Activated B cell treated with CpG ODN at 0.5 μM for 24 hours (primary cell): ENCODE data around the gene CDK17. TPM values are rescaled to one million over a fixed set of nuclear protein-coding genes. Genes with fewer than 3 reads are reported as not detected.
"Not testable (repeated sequence)": the region's sequence is repeated elsewhere in the genome, so short reads cannot be mapped to it uniquely, and the experiment has no call there.

Source experiments
- ATAC-seq: fragments of 200-7000 bp; cut with Tn5 transposase; one replicate; pipeline ENCODE4 v1.10.0; 2021; ENCODE audit warnings: low read depth, mild to moderate bottlenecking, moderate library complexity
- CTCF ChIA-PET: fragments of 350-600 bp; sonication (Branson Sonifier 250); formaldehyde crosslinking; loops from one replicate; lab custom pipeline; 2021; ENCODE audit warnings: antibody characterized with exemption; lab: Charles Lee
- POLR2A ChIA-PET: fragments of 350-600 bp; sonication (Branson Sonifier 250); formaldehyde crosslinking; loops from one replicate; lab custom pipeline; 2021; ENCODE audit warnings: antibody characterized with exemption; lab: Charles Lee
- DNase-seq: peaks from one replicate; pipeline ENCODE4 v3.0.0; 2022
- H3K27ac Mint-ChIP-seq: one replicate; pipeline ENCODE4 v1.8.0; 2020; ENCODE audit warnings: mixed read lengths
- H3K27me3 Mint-ChIP-seq: one replicate; pipeline ENCODE4 v1.8.0; 2021; ENCODE audit warnings: mixed read lengths
- H3K36me3 Mint-ChIP-seq: one replicate; pipeline ENCODE4 v1.8.0; 2021; ENCODE audit warnings: low read depth, mixed read lengths
- H3K4me1 Mint-ChIP-seq: one replicate; pipeline ENCODE4 v1.8.0; 2021; ENCODE audit warnings: mixed read lengths
- H3K4me3 Mint-ChIP-seq: one replicate; pipeline ENCODE4 v1.8.0; 2020; ENCODE audit warnings: mild to moderate bottlenecking, mixed read lengths
- H3K9me3 Mint-ChIP-seq: one replicate; pipeline ENCODE4 v1.8.0; 2020; ENCODE audit warnings: mixed read lengths
- intact Hi-C: fragments of 100-400 bp; cut with micrococcal nuclease; formaldehyde crosslinking; loops from one replicate; pipeline ENCODE4 v1.15.1; 2024
- total RNA-seq: library from RNA; stranded (reverse); gene quantifications from 2 replicates; pipeline ENCODE4 v1.2.3, GENCODE V29; 2022
- TF ChIP-seq, protein P1 (sequence below): fragments of 200-600 bp; IDR thresholded peaks from one replicate; pipeline ENCODE4 v1.8.0; 2022; ENCODE audit warnings: antibody characterized with exemption, mild to moderate bottlenecking

CDK17 gene
- total RNA-seq, 1 donor from 2014 or later: 57.3 TPM

DNA sequence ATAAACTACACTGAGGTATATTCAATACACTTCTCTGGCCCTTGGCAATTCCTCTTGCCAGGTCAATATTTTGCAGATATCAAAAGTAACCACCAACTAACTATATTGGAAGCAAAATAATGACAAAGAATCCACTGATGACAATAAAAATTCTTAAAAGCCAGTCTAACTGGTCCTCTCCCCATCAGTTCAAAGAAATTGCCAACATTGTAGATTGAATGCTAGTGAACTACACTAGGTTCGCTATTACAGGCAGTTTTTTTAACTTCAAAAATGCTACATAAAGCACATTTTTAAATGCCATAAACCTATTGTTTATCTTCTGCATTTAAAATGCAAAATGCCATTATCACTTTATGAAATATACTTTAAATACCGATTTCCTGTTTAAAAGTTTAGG is 4.0 kb downstream of the CDK17 start:
- Mint-ChIP-seq H3K27me3 (no peaks in the 10 kb centered on the region), H3K27ac (no peak overlapping the region), H3K4me1 (peaks cover 45% of the 10 kb centered on the region), H3K9me3 (no peaks in the 10 kb centered on the region), H3K4me3 (no peak overlapping the region), H3K36me3 (peaks cover 9% of the 10 kb centered on the region)
- intact Hi-C loops: loop anchor here (5.0 kb wide), 2 partner anchors 69 to 104 kb away; no protein-coding TSS in a partner anchor
- DNase-seq (no peak), ATAC-seq (no peak)
- POLR2A ChIA-PET: no interaction called here
- CTCF ChIA-PET: no interaction called here
- TF ChIP-seq, protein P1, sequence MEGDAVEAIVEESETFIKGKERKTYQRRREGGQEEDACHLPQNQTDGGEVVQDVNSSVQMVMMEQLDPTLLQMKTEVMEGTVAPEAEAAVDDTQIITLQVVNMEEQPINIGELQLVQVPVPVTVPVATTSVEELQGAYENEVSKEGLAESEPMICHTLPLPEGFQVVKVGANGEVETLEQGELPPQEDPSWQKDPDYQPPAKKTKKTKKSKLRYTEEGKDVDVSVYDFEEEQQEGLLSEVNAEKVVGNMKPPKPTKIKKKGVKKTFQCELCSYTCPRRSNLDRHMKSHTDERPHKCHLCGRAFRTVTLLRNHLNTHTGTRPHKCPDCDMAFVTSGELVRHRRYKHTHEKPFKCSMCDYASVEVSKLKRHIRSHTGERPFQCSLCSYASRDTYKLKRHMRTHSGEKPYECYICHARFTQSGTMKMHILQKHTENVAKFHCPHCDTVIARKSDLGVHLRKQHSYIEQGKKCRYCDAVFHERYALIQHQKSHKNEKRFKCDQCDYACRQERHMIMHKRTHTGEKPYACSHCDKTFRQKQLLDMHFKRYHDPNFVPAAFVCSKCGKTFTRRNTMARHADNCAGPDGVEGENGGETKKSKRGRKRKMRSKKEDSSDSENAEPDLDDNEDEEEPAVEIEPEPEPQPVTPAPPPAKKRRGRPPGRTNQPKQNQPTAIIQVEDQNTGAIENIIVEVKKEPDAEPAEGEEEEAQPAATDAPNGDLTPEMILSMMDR: no peak

DNA sequence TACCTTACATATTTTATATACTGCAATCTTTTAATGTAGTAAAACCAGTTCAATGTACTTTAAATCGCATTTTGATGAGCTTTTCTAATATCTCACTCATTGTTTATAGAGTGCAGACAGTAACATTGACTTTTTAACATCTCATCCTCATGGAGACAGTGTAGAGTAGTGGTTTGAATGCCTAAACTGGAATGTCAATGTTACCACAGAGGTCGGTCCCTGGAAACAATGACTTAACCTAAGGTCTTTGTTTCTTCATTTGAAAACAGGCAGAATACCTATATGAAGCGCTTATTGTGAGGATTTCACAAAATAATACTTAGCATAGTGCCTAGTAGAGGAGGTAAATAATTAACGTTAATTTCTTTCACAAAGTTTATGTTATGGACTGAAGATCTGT is 5.0 kb downstream of the CDK17 start:
- ATAC-seq: no peak
- Mint-ChIP-seq H3K4me3 (no peak overlapping the region), H3K27me3 (no peaks in the 10 kb centered on the region), H3K9me3 (no peaks in the 10 kb centered on the region), H3K27ac (no peak overlapping the region), H3K4me1 (peaks cover 40% of the 10 kb centered on the region), H3K36me3 (peaks cover 9% of the 10 kb centered on the region)
- no peak for DNase-seq
- intact Hi-C loops: loop anchor here (5.0 kb wide), 2 partner anchors 68 to 103 kb away; no protein-coding TSS in a partner anchor
- ChIA-PET POLR2A (no interaction called here), CTCF (interaction anchor here (0.8 kb wide), 1 partner anchor 80 kb away, joined by 3 read pairs; no protein-coding TSS in a partner anchor)
- TF ChIP-seq, protein P1: no peak

DNA sequence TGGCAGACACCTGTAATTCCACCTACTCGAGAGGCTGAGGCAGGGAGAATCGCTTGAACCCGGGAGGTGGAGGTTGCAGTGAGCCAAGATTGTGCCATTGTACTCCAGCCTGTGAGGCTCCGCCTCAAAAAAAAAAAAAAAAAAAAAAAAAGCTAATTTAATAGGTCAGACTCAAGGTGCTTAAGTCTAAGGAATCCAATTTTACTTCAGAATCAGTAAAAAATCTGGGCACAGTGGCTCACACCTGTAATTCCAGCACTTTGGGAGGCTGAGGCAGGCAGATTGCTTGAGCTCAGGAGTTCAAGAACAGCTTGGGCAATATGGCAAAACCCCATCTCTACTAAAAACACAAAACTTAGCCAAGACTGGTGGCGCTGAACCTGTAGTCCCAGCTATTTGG is 7.0 kb downstream of the CDK17 start:
- DNase-seq, H3K36me3 Mint-ChIP-seq, H3K27ac Mint-ChIP-seq, CTCF ChIA-PET, intact Hi-C loops, H3K4me3 Mint-ChIP-seq, H3K9me3 Mint-ChIP-seq, ATAC-seq, H3K27me3 Mint-ChIP-seq: not testable (repeated sequence)
- H3K4me1 Mint-ChIP-seq: peaks cover 41% of the 10 kb centered on the region
- POLR2A ChIA-PET: interaction anchor here (0.6 kb wide), 1 partner anchor 13 kb away, joined by 3 read pairs; no protein-coding TSS in a partner anchor

DNA sequence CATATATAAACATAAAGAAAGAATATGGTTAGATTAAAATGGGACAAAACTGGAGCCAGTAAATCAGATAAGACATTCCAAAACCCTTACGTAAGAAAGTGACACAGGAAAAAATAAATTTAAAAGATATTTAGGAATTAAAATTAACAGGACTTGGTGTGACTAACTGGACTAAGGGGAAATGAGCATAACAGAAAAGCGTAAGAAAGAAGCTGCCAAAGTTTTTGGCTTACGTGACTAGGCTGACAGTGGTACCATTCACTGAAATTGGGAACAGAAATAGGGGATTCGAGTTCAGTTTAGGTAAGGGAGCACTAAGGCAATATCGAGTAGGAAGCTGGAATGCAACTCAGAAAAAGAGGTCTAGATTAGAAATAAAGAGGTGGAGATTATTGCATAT is 7.8 kb downstream of the CDK17 start:
- DNase-seq (no peak), ATAC-seq (no peak)
- peaks cover 5% of the 10 kb centered on the region for H3K36me3 Mint-ChIP-seq
- CTCF ChIA-PET: no interaction called here
- TF ChIP-seq, protein P1: no peak
- no peaks in the 10 kb centered on the region for H3K27me3 Mint-ChIP-seq
- H3K4me3 Mint-ChIP-seq: no peak overlapping the region
- POLR2A ChIA-PET: interaction anchor here (0.5 kb wide), 1 partner anchor 183 kb away, joined by 4 read pairs; no protein-coding TSS in a partner anchor
- H3K9me3 Mint-ChIP-seq: no peaks in the 10 kb centered on the region
- peaks cover 40% of the 10 kb centered on the region for H3K4me1 Mint-ChIP-seq
- no peak overlapping the region for H3K27ac Mint-ChIP-seq
- intact Hi-C loops: no loop called here

DNA sequence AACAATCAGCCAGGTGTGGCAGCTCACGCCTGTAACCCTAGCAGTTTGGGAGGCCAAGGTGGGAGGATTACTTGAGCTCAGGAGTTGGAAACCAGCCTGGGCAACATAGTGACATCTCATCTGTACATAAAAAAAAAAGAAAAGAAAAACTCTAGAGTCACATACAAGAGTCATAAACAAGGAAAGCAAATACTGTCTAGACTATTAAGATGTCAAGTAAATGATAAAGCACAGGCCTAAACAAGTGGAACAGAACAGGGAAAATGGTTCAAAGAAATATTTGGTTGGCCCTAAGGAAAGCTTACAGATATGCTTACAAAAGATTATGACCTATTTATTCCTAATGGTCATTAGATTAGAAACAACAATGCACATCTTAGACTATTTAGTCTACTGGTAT is 12.3 kb downstream of the CDK17 start:
- H3K27me3 Mint-ChIP-seq: no peaks in the 10 kb centered on the region
- intact Hi-C loops: no loop called here
- DNase-seq (no peak), ATAC-seq (no peak)
- H3K27ac Mint-ChIP-seq: no peak overlapping the region
- peaks cover 16% of the 10 kb centered on the region for H3K36me3 Mint-ChIP-seq
- no peaks in the 10 kb centered on the region for H3K9me3 Mint-ChIP-seq
- ChIA-PET CTCF (interaction anchor here (1.9 kb wide), 1 partner anchor 10 kb away, joined by 5 read pairs; no protein-coding TSS in a partner anchor), POLR2A (interaction anchor here (0.7 to 1.4 kb wide), 2 partner anchors 8 to 11 kb away, joined by 3 to 6 read pairs; no protein-coding TSS in a partner anchor)
- peaks cover 59% of the 10 kb centered on the region for H3K4me1 Mint-ChIP-seq
- TF ChIP-seq, protein P1: no peak
- H3K4me3 Mint-ChIP-seq: no peak overlapping the region
